ENCODE measurements around the gene SUB1. TPM values are rescaled to one million over a fixed set of nuclear protein-coding genes. Genes with fewer than 3 reads are reported as not detected.

The SUB1 gene
- total and polyA plus RNA-seq, 2 donors (not counting 3 experiments of a cell fraction or from before 2014, with no cell fraction given), result 60.1 to 252 TPM

GRCh38 chr5:32583582-32584232 is 1.6 kb upstream of the SUB1 start:
- no peak for FAIRE-seq
- dilution Hi-C loops (cut with MboI; ENCODE audit: extremely low pct_ligation_motif_present, low sequenced_read_pairs) (no loop called here), intact Hi-C loops (cut with micrococcal nuclease) (loop anchor here (10.0 kb wide), 1 partner anchor 169 kb away; no protein-coding TSS in a partner anchor)

More at GRCh38 chr5:32583582-32584232, 1.6 kb upstream of the SUB1 start:
- ChIA-PET CTCF (interaction anchor here (1.3 to 2.4 kb wide), 2 partner anchors 94 to 852 kb away, joined by 3 to 21 read pairs; no protein-coding TSS in a partner anchor), POLR2A (no interaction called here)
- Histone ChIP-seq H3K79me2 (ENCODE audit: control insufficient read depth, insufficient read depth, low read length) (peaks cover 31% of the 10 kb centered on the region), H3K4me2 (ENCODE audit: insufficient read depth, low read length) (no peak overlapping the region), H3K9me3 (replicated peaks; ENCODE audit: control insufficient read depth, insufficient read depth, low read length) (no peaks in the 10 kb centered on the region), H3K36me3 (ENCODE audit: control insufficient read depth in 2 of 2, extremely low read depth in 1 of 2, insufficient read depth in 2 of 2, low read length in 2 of 2) (no peaks in the 10 kb centered on the region), H3K9ac (replicated peaks; ENCODE audit: extremely low read depth, insufficient read depth, low read length) (no peak overlapping the region), H3K27me3 (ENCODE audit: control insufficient read depth in 2 of 2, insufficient read depth in 2 of 2, low read length in 2 of 2) (peaks cover 0 to 2% of the 10 kb centered on the region in 2 experiments), H3K4me3 (replicated peaks in 1 of 3; ENCODE audit: insufficient read depth in 1 of 3, low read depth in 1 of 3, low read length in 3 of 3) (no peak overlapping the region), H3K27ac (ENCODE audit: insufficient read depth, low read depth, low read length) (no peak overlapping the region), H4K20me1 (replicated peaks; ENCODE audit: control insufficient read depth, extremely low read depth, insufficient read depth, low read length) (peaks cover 6% of the 10 kb centered on the region), H3K4me1 (ENCODE audit: control insufficient read depth, extremely low read depth, insufficient read depth, low read length) (peaks cover 24% of the 10 kb centered on the region), H3K9me1 (replicated peaks; ENCODE audit: control insufficient read depth, extremely low read depth, insufficient read depth, low read length) (no peaks in the 10 kb centered on the region), H2AFZ (ENCODE audit: low read depth, low read length) (no peak overlapping the region)
- BruUV-seq (replicated peaks), result no TSS peak
- no peak for TF ChIP-seq EZH2 (IDR thresholded peaks at IDR 0.05; ENCODE audit: borderline replicate concordance, low read depth, low read length, severe bottlenecking)
- TF ChIP-seq GATA2 (IDR thresholded peaks at IDR 0.05; ENCODE audit: insufficient read depth, insufficient read length, low read depth, low read length), result no peak
- no peak for TF ChIP-seq CTCF (IDR thresholded peaks at IDR 0.05; ENCODE audit: extremely low read depth in 1 of 2, insufficient read depth in 1 of 2, low read depth in 1 of 2, low read length in 2 of 2)
- no peak for TF ChIP-seq POLR2A (IDR thresholded peaks at IDR 0.05; ENCODE audit: low read depth, low read length)
- no peak for TF ChIP-seq FOS (IDR thresholded peaks at IDR 0.05; ENCODE audit: borderline replicate concordance, insufficient read depth, low read length)
- DNase-seq (ENCODE audit: low read depth, low spot score), result no peak
